C4-2B (cell line): Measurements from ENCODE around the gene WFS1.

Experiments
- CTCF ChIP-seq: fragments of 450-650 bp; conservative IDR thresholded peaks from 2 replicates; pipeline ENCODE4 v1.5.1; 2017; ENCODE audit warnings: mild to moderate bottlenecking
- ZFX ChIP-seq: fragments of 450-650 bp; IDR thresholded peaks from 2 replicates; pipeline ENCODE4 v1.6.1; 2017

- TF ChIP-seq CTCF (no peak), ZFX (no peak)
Observed at GRCh38 chr4:6294705-6295421, 25.2 kb downstream of the WFS1 start.
